ENCODE measurements around the gene TMEM163.

DNA sequence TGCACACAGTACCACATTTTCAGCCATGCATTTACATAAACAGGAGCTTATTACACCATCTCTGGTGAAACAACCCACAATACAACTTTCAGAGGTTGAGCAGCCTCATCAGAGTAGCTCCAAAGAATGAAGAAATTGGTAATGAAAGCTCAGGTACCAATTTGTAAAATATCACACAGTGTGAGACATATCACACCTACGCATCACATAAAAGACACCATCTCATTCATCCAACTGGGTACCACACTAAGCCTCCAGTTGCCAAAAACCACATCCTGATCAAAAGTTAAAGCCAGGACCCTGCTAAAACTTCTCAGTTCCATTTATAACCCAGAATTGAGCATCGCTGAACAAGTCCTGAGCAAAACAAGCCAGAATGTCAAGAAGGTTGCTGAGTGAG is 4.6 kb downstream of the TMEM163 start:
- TF ChIP-seq, protein P1, sequence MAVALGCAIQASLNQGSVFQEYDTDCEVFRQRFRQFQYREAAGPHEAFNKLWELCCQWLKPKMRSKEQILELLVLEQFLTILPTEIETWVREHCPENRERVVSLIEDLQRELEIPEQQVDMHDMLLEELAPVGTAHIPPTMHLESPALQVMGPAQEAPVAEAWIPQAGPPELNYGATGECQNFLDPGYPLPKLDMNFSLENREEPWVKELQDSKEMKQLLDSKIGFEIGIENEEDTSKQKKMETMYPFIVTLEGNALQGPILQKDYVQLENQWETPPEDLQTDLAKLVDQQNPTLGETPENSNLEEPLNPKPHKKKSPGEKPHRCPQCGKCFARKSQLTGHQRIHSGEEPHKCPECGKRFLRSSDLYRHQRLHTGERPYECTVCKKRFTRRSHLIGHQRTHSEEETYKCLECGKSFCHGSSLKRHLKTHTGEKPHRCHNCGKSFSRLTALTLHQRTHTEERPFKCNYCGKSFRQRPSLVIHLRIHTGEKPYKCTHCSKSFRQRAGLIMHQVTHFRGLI (tag by site-specific recombination; IDR thresholded peaks at IDR 0.05) = no peak
- TF ChIP-seq CTCF (tag by site-specific recombination; IDR thresholded peaks at IDR 0.05) (no peak), YY1 (tag by site-specific recombination; IDR thresholded peaks at IDR 0.05) (no peak), ZBTB17 (tag by site-specific recombination; IDR thresholded peaks at IDR 0.05) (no peak), ZNF785 (tag by site-specific recombination; IDR thresholded peaks at IDR 0.05) (no peak), ZBTB26 (tag by site-specific recombination; optimal IDR thresholded peaks at IDR 0.05) (no peak), KLF7 (tag by site-specific recombination; IDR thresholded peaks at IDR 0.05; ENCODE audit: borderline replicate concordance) (no peak), ZNF561 (tag by site-specific recombination; IDR thresholded peaks at IDR 0.05; ENCODE audit: borderline replicate concordance) (no peak), SETDB1 (IDR thresholded peaks at IDR 0.05; ENCODE audit: insufficient read length, low read length) (no peak)
- TF ChIP-seq, protein P2, sequence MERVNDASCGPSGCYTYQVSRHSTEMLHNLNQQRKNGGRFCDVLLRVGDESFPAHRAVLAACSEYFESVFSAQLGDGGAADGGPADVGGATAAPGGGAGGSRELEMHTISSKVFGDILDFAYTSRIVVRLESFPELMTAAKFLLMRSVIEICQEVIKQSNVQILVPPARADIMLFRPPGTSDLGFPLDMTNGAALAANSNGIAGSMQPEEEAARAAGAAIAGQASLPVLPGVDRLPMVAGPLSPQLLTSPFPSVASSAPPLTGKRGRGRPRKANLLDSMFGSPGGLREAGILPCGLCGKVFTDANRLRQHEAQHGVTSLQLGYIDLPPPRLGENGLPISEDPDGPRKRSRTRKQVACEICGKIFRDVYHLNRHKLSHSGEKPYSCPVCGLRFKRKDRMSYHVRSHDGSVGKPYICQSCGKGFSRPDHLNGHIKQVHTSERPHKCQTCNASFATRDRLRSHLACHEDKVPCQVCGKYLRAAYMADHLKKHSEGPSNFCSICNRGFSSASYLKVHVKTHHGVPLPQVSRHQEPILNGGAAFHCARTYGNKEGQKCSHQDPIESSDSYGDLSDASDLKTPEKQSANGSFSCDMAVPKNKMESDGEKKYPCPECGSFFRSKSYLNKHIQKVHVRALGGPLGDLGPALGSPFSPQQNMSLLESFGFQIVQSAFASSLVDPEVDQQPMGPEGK (tag by site-specific recombination; IDR thresholded peaks at IDR 0.05) = no peak
